ENCODE results near the gene NEIL1.
"Not testable (repeated sequence)": the region's sequence is repeated elsewhere in the genome, so short reads cannot be mapped to it uniquely, and the experiment has no call there.

NEIL1 gene, protein sequence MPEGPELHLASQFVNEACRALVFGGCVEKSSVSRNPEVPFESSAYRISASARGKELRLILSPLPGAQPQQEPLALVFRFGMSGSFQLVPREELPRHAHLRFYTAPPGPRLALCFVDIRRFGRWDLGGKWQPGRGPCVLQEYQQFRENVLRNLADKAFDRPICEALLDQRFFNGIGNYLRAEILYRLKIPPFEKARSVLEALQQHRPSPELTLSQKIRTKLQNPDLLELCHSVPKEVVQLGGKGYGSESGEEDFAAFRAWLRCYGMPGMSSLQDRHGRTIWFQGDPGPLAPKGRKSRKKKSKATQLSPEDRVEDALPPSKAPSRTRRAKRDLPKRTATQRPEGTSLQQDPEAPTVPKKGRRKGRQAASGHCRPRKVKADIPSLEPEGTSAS

DNA sequence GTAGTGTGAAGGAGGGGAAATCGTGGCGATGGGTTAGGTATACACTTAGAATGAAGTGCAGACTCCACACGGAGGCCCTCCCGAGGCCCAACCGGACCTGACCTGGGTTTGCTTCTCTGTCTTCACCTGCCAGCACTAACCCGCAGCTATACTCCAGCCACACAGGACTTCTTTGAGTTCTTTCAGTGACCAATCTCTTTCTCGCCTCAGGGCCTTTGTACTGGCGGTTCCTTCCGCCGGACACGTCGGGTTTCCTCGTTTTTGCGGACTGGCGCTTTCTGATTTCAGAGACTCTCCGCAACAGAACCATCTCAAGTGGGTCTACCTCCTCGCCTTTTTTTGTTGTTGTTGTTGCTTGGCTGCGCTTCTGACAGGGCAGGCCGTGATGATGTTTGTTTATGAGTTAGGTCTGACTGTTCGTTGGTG is at the start of gene NEIL1:
Gene NEIL1, plus strand, starts transcription at position 244 of the 426 bp plus-strand sequence. CDS start 1,867 bp downstream, outside the sequence.
- no peak for DNase-seq

DNA sequence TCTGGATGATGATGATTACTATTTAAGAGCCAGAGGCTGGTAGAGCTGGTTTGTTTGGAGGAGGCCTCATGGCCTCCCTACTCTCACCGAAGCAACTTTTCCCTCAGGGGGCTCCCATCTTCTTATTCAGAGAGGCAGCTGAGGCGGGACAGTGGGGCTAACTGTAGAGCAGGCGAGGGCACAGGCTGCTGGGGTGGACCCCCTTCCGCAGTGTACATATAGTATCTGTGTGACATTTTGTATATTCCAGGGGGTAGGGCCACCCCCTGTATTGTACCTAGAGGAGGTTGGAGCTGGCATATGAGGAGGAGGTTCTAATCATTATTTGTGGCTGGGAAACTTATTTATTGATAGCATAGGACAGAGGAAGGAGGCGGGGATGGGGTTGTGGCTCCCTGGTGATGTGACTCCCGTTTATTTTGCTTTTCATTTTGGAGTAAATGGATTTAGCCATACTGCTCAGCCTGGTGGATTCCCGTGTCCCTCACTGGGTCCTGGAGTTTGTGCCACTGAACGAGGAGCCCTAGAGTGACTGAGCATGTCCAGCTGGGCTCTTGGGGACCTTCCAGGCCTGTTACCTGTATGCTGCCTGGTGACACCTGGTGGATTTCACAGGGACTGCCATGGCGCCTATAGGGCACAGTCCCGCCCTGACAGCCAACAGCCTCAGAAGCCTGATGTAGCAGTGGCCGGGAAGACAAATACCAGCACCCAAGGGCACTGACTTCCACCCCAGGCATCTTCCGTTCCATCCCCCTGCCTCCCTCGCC is 48.1 kb upstream of the NEIL1 start:
- not testable (repeated sequence) for DNase-seq

DNA sequence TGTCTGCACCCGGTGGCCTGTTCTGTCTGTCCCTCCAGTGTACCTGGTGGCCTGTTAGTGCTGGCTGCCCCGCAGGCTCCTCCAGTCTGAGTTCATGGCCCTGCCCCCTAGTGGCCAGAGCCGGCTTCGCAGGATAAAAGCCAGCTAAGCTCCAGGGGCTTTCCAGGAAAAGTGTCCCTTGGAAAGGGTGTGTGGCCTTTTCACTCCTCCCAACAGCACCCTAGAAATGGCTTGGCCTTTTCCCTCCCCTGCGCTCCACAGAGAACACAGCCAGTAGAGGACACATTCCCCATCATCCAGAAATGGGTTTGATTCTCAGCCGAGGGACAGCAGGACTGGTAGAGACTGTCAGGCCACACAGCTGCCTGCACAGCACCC is 47.5 kb upstream of the NEIL1 start:
- DNase-seq, result not testable (repeated sequence)

DNA sequence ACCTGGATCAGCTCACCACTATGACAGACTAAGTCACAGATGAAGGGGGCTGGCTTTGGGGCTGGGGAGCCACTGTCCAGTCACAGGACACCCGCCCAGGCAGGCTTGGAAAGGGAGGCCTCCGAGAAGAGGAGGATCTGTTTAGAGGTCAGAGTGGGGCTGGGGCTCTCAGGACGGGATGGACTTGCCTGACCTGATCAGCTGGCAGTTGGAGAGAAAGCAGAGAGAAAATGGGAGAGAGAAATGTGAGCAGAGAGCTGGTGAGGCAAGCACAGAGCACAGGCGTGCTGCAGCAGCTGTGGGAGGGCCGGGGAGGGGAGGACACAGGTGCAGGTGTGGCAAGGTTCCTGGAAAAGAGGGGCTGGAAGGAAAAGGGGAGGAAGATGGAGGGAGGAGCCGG is 46.8 kb upstream of the NEIL1 start:
- DNase-seq, result not testable (repeated sequence)

DNA sequence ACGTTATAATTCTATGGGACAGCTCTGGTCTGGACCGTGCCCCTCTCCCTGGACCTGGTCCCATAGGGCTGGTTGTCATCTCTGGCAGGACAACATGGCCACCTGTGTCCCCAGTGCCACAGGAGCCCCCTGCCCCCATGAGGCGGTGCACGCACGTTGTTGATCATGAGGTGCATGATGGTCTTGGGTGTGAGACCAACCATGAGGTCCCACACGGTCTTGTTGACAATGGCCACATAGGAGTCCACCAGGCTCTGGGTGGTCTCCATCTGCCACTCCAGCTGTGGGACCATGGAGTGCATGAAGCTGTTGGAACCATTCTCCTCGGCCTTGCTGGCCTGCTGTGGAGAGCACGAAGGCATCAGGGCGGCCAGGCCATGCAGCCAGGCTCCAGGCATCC is 44.5 kb upstream of the NEIL1 start:
- no peak for DNase-seq

DNA sequence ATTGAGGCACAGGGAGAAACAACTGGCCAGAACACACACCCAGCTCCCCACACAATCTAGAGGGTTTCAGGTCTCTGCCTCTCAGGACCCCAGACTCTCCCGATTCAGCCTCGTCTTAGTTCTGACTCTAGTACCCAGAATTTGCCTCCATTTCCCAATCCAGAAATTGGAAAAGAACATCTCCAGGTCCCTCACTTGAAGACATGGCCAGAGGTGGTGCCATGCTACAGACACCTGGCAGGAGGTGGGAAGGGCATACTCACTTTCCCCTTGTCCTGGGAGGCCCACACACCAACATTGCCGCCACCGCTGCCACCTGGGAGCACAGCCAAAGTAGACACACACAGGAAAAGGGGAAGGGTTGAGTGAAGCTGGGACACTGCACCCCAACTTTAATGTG is 44.1 kb upstream of the NEIL1 start:
- not testable (repeated sequence) for DNase-seq

DNA sequence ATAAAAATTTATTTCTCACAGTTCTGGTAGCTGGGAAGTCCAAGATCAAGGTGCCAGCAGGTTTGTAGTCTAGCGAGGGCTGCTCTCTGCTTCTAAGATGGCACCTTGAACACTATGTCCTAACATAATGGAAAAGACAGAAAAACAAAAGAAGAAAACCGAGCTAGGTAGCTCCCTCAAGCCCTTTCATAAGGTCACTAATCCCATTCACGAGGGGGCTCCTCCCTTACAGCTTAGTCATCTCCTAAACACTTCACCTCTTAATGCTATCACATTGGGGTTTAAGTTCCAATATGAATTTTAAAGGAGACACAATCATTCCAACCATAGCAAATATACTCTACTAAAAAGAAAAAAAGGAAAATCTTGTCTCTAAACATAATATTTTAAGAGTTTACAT is 40.7 kb upstream of the NEIL1 start:
- DNase-seq, result no peak

DNA sequence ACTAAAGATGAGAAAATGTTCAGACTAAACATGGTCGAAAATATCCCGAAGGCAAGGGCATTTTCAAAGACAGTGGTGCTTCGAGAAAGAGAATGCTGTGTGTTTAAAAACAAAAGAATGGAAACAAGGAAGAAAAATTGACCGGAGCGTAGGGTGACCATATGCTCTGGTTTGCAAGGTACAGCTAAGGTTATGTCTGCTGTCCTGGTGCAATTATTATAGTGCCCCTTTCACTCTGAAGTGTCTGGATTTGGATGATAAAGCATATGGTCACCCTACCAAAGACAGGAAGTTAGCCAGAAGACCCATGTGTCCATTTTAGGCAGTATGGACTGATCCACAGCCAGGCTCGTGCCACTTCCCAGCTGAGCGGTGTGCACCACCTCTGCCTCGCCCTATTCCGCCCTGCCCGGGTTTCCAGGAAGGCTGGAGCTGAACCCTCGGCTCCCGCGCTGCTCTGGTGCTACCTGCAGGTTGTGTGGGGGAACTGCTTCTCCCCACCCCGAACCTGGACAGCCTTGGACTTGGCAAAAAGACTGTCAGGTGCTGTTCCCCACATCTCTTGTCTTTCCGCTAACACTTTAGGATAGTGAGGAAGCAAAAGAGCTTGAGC is 39.0 kb upstream of the NEIL1 start:
- peak; percentile 69 for DNase-seq

DNA sequence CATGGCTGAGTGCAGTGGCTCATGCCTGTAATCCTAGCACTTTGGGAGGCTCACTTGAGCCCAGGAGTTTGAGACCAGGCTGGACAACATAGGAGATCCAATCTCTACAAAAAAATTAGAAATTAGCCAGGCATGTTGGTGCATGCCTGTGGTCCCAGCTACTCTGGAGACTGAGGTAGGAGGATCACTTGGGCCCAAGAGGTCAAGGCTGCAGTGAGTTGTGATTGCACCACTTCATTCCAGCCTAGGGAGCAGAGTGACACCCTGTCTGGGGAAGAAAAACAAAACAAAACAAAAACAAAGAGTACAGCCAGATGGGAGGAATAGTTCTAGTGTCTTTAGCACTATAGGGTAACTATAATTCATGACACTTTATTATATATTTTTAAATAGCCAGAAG is 37.1 kb upstream of the NEIL1 start:
- DNase-seq, result no peak

DNA sequence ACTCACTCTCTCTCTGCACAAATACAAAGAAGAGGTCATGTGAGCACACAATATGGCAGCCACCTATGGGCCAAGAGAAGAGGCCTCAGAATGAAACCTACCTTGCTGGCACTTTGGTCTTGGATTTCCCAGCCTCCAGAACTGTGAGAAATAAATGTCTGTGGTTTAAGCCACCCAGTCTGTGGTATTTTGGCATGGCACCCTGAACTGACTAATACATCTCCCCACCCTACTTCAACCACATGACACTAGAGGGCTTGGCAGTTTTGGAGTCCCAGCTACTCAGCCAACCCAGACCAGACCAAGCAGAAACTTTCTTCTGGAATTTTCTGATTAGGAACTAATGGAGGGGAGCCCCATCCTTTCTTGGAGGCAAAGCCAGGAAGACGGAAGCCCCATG is 34.3 kb upstream of the NEIL1 start:
- peak; percentile 40 for DNase-seq

DNA sequence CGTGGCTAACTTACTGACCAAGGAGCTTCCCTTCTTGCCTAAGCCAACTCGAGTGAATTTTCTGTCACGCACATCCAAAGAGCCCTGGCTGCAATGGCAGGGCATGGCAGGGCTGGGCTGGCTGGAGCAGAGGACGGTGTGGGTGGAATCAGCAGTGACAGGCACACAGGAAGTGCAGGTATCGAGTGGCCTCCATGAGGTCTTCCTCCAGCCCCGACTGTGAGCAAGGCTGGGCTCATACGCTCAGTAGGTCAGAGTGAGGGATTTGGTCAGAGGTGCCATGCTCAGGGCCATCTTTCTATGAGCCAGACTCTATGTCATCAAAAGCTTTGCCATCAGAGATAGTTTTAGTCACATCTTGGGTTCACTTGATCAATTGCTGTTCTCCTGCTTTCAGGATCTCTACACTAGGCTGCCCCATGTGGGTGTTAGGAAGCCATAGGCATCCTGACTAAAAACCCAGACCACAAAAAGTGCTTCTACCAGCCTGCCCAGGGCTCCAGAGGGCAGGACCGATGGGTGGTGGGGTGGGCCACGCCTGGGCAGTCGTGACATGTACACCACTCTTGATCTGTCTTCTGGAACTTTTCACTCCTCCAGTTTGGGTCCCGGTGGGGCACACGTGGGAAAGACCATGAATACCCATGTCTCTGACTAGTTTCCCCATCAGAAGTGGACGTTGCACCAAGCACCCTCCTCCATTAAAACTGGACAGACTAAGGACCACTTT is 33.6 kb upstream of the NEIL1 start:
- no peak for DNase-seq

DNA sequence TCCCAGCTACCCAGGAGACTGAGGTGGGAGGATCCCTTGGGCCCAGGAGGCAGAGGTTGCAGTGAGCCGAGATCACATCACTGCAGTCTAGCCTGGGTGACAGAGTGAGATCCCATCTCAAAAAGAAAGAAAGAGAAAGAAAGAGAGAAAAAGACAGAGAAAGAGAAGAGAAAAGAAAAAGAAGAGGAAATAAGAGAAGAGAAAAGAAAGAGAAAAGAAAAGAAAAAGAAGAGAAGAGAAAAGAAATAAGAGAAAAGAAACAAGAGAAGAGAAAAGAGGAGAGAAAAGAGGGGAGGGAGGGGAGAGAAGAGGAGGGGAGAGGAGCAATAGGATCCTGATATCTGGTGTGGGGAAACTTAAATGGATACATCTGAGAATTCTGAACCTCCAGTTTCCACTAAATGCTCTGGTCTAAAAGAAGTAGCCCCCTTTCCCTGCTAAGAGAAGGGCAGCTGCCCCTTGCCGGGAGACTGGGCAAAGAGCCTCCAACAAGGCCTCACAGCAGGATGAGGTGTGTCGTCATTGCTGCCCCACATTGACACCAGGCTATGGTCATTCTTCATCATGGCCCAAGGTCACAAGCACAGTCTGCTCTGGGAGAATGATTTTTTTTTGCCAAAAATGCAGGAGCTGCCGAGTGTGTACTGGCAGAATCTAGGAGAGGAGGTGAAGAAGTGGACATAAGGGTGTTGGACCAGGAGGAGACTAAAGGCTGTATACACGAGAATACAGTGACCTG is 32.1 kb upstream of the NEIL1 start:
- no peak for DNase-seq

DNA sequence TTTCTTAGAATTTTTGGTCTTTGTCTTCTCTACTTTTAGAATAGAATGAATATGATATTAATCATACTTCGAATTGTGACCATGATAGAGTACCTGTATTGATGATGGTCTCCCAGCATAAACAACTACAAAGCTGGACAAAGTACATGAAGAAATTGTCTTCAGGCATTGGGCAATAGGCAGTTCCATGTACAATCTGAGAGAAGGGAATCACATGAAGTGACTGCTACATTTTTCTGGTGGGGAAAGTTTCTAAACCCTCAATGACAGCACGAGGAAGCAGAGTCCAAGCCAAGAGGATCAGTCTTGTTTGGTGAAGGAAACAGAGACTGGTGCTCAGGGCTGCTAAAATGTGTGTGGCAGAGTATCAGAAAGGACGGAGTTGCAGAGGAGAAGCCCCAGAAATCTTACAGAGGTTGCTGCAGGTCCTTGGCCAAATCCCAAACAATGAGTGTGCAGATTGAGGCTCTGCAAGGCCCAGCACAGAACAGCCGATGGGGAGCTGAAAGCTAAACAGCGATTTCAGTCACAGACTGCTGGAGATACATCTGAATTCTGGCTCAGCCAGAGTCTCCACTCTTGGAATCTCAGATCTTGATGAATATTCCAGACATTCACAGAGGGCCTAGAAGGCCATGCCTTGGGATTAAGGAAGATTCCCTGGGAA is 27.5 kb upstream of the NEIL1 start:
- DNase-seq, result not testable (repeated sequence)

DNA sequence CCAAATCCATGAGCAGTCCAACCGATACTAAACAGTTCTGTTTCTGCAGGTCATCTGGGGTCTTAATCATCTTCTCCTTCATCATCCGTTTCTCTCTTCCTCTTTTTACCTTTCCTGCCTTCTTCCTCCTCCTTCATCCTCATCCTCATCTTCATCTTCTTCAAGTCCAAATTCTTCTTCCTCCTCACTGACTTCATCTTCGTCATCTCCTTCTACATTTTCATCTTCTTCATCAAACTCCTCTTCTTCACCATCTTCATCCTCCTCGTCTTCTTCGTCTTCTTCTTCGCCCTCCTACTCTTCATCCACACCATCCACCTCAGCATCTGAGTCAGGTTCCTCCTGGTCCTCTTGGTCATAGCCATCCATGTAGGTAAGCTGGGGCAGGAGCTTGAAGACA is 25.1 kb upstream of the NEIL1 start:
- no peak for DNase-seq

DNA sequence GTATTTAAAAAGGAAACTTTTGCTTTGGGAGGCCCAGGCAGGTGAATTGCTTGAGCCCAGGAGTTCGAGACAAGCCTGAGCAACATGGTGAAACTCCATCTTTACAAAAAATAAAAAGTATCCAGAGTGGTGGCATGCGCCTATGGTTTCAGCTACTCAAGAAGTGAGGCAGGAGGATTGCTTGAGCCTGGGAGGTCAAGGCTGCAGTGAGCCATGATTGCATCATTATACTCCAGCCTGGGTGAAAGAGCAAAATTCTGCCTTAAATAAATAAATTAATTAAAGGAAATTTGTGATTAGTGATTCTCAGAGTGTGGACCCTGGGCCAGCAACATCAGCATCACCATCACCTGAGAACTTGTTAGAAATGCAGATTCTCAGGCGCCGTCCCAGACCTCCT is 20.9 kb upstream of the NEIL1 start:
- DNase-seq, result no peak

DNA sequence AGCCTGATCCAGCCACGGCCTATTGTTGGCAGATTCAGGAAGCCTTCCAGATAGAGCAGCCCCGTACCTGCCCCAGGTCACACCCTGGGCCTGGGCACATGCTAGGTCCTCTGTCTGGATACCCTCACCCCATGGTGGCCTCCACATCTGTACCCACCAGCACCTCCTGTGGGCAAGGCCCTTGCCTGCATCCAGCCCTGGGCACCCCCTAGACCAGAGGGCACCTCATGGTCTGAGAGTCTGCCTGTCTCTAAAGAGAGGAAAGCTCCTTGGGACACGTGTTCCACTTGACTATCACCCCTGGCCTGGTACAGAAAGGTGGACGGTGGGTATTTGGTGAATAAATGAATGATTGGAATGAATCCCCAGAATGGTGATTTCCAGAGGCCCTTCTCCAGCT is 19.8 kb upstream of the NEIL1 start:
- no peak for DNase-seq

DNA sequence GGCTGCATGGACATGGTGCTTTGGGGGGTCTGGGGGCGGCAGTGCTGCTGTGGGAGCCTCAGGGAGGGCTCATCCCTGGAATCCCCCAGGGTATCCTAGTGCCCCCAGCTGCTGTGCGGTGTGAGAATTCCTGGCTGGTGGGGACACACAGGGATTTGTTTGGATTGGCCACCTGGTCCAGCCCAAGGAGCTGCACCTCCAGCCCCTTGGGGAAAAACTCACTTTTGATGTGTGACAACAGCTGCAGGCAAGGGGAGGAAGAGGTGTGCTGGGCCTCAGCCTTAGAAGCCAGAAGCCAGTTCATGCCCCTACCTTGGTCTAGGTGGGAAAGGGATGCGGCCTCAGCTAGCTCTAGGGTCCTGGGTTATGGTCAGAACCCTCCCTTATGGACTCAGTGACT is 19.3 kb upstream of the NEIL1 start:
- no peak for DNase-seq

DNA sequence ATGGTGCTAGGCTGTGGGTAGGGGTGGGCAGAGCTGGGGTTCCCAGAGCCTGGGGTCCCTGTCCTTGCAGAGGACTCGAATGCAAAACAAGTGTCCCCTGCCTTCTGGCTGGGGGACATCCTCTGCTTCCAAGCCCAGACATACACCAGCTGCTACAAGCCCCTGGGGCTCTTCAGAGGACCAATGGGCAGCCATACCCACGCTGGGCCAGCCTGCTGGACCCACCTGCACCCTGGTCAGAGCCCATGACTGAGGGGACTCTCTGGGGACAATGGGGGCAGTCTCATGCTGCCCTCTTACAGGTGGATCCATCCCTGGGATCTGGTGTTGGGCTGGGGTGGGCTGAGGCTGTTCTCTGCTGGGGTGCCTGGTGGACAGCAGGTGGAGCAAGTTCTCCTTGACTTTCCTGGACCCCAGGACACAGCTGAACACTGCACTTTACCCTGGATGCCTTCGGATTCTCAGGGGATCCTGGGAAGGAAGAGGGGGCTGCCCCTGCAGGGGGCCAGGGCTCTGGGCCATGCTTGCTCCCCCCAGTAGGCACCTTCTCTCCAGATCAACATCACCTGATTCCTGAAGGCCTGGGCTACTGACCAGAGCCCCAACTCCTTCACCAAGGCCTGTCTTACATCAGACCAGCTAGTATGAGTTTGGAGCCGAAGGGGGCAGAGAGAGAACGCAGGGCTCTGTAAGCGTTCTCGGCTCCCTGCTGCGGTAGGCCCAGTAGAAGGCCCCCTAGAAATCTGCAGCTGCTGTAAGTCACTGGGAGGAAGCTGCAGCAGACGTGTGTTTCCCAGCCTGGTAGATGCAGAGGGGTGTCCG is 18.1 kb upstream of the NEIL1 start:
- DNase-seq, result no peak

DNA sequence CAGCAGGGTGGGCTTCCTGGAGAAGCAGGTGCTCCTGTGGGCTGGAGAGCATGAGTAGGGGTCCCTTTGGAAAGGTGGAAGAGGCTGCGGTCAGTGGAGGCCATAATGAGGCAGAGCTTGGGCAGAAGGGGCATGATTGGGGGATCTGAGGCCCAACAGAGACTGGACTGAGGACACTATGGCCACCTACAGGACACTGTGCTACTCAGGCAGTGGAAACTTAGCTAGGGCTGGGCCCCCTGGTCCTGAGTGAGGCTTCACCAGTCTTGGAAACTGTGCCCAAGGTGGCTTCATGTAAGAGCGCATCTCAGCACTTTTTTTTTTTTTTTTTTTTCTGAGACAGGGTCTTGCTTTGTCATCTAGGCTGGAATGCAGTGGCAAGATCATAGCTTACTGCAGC is 17.3 kb upstream of the NEIL1 start:
- no peak for DNase-seq

DNA sequence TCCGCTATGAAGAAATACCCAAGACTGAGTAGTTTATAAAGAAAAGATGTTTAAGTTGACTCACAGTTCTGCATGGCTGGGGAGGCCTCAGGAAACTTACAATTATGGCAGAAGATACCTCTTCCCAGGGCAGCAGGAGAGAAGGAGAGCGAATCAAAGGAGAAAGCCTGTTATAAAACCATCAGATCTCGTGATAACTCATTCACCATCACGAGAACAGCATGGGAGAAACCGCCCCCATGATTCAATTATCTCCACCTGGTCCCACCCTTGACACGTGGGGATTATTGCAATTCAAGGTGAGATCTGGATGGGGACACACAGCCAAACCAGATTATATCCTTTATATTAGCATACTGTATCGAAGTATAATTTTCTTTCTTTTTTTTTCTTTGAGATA is 14.7 kb upstream of the NEIL1 start:
- DNase-seq, result not testable (repeated sequence)

Data from NCI-H226 (cell line).